SJSA1 (cell line): ENCODE results near the gene F11R. TPM values are rescaled to one million over a fixed set of nuclear protein-coding genes. Genes with fewer than 3 reads are reported as not detected.

Source experiments
- DNase-seq, 2 experiments: peaks; one replicate each; pipeline ENCODE4 v3.0.0-alpha.2; 2015 to 2020; ENCODE audit warnings: low spot score in 2 of 2, low read depth in 1 of 2
- H3K27ac ChIP-seq: fragments of 250-450 bp; sonication (Bioruptor Pico); 2 replicates; pipeline ENCODE4 v1.5.1; 2020; ENCODE audit warnings: mild to moderate bottlenecking, moderate library complexity
- H3K27me3 ChIP-seq: fragments of 250-450 bp; sonication (Bioruptor Pico); replicated peaks from 2 replicates; pipeline ENCODE4 v1.5.1; 2020; ENCODE audit warnings: mild to moderate bottlenecking, moderate library complexity
- H3K36me3 ChIP-seq: fragments of 250-450 bp; sonication (Bioruptor Pico); 2 replicates; pipeline ENCODE4 v1.5.1; 2020; ENCODE audit warnings: mild to moderate bottlenecking
- H3K4me1 ChIP-seq: fragments of 250-450 bp; sonication (Bioruptor Pico); replicated peaks from 2 replicates; pipeline ENCODE4 v1.6.1; 2021; ENCODE audit warnings: mild to moderate bottlenecking
- H3K4me3 ChIP-seq: fragments of 250-450 bp; sonication (Bioruptor Pico); 2 replicates; pipeline ENCODE4 v1.5.1; 2020; ENCODE audit warnings: mild to moderate bottlenecking
- H3K9me3 ChIP-seq: fragments of 250-450 bp; sonication (Bioruptor Pico); replicated peaks from 2 replicates; pipeline ENCODE4 v1.5.1; 2020; ENCODE audit warnings: mild to moderate bottlenecking
- total RNA-seq: library from RNA; depleted of rRNA; stranded (reverse); fragments of >200 nt; shearing (Covaris generic); gene quantifications from 2 replicates; pipeline ENCODE4 v1.2.3, GENCODE V29; 2014

Gene F11R
- total RNA-seq, 1 experiment from 2014 or later: 3.2 TPM

GRCh38 chr1:161013488-161014230 lies 7.3 kb downstream of the F11R start:
- no peaks in the 10 kb centered on the region for H3K27me3 ChIP-seq
- H3K4me3 ChIP-seq: no peak overlapping the region
- H3K27ac ChIP-seq: peak overlapping the region; percentile 75
- H3K4me1 ChIP-seq: peaks cover 16% of the 10 kb centered on the region
- no peaks in the 10 kb centered on the region for H3K9me3 ChIP-seq
- no peaks in the 10 kb centered on the region for H3K36me3 ChIP-seq
- no peak for DNase-seq

- no peaks in the 10 kb centered on the region for H3K36me3 ChIP-seq
- H3K4me3 ChIP-seq: no peak overlapping the region
- DNase-seq: peak; percentile 25 to 56
- H3K9me3 ChIP-seq: no peaks in the 10 kb centered on the region
- H3K27ac ChIP-seq: peak overlapping the region; percentile 75
- peaks cover 16% of the 10 kb centered on the region for H3K4me1 ChIP-seq
- no peaks in the 10 kb centered on the region for H3K27me3 ChIP-seq
Observed at GRCh38 chr1:161013131-161013487, 7.8 kb downstream of the F11R start.

- no peaks in the 10 kb centered on the region for H3K36me3 ChIP-seq
- no peaks in the 10 kb centered on the region for H3K9me3 ChIP-seq
- H3K4me1 ChIP-seq: peaks cover 16% of the 10 kb centered on the region
- H3K27me3 ChIP-seq: no peaks in the 10 kb centered on the region
- DNase-seq: no peak
- H3K27ac ChIP-seq: peak overlapping the region; percentile 75
- no peak overlapping the region for H3K4me3 ChIP-seq
Observed at GRCh38 chr1:161012420-161012819, 8.5 kb downstream of the F11R start.

- Histone ChIP-seq H3K9me3 (no peaks in the 10 kb centered on the region), H3K4me3 (no peak overlapping the region), H3K4me1 (peaks cover 16% of the 10 kb centered on the region), H3K36me3 (no peaks in the 10 kb centered on the region), H3K27ac (no peak overlapping the region), H3K27me3 (no peaks in the 10 kb centered on the region)
- DNase-seq: no peak
Observed at GRCh38 chr1:161009602-161010211, 11.2 kb downstream of the F11R start.

GRCh38 chr1:161008869-161009510 lies 12.0 kb downstream of the F11R start:
- Histone ChIP-seq H3K27ac (no peak overlapping the region), H3K4me1 (peaks cover 15% of the 10 kb centered on the region), H3K9me3 (no peaks in the 10 kb centered on the region), H3K27me3 (no peaks in the 10 kb centered on the region), H3K36me3 (no peaks in the 10 kb centered on the region), H3K4me3 (no peak overlapping the region)
- DNase-seq: no peak

- Histone ChIP-seq H3K27ac (no peak overlapping the region), H3K36me3 (no peaks in the 10 kb centered on the region), H3K9me3 (no peaks in the 10 kb centered on the region), H3K4me3 (no peak overlapping the region), H3K4me1 (no peaks in the 10 kb centered on the region), H3K27me3 (no peaks in the 10 kb centered on the region)
- no peak for DNase-seq
Observed at GRCh38 chr1:161007369-161007768, 13.6 kb downstream of the F11R start.

GRCh38 chr1:161006563-161006962 lies 14.4 kb downstream of the F11R start:
- H3K36me3 ChIP-seq: no peaks in the 10 kb centered on the region
- no peaks in the 10 kb centered on the region for H3K9me3 ChIP-seq
- no peaks in the 10 kb centered on the region for H3K4me1 ChIP-seq
- no peaks in the 10 kb centered on the region for H3K27me3 ChIP-seq
- H3K27ac ChIP-seq: no peak overlapping the region
- DNase-seq: no peak
- no peak overlapping the region for H3K4me3 ChIP-seq

- no peak for DNase-seq
- Histone ChIP-seq H3K9me3 (no peaks in the 10 kb centered on the region), H3K27me3 (no peaks in the 10 kb centered on the region), H3K4me1 (peaks cover 2% of the 10 kb centered on the region), H3K27ac (no peak overlapping the region), H3K36me3 (no peaks in the 10 kb centered on the region), H3K4me3 (no peak overlapping the region)
Observed at GRCh38 chr1:161001525-161001924, 19.4 kb downstream of the F11R start.

GRCh38 chr1:161000736-161001480 lies 20.0 kb downstream of the F11R start:
- H3K4me3 ChIP-seq: no peak overlapping the region
- H3K27ac ChIP-seq: no peak overlapping the region
- H3K36me3 ChIP-seq: no peaks in the 10 kb centered on the region
- no peaks in the 10 kb centered on the region for H3K27me3 ChIP-seq
- H3K9me3 ChIP-seq: no peaks in the 10 kb centered on the region
- DNase-seq: no peak
- H3K4me1 ChIP-seq: peaks cover 7% of the 10 kb centered on the region

- peaks cover 16% of the 10 kb centered on the region for H3K4me1 ChIP-seq
- H3K27ac ChIP-seq: no peak overlapping the region
- H3K36me3 ChIP-seq: no peaks in the 10 kb centered on the region
- no peaks in the 10 kb centered on the region for H3K27me3 ChIP-seq
- no peak for DNase-seq
- no peak overlapping the region for H3K4me3 ChIP-seq
- H3K9me3 ChIP-seq: no peaks in the 10 kb centered on the region
Observed at GRCh38 chr1:160999376-160999775, 21.6 kb downstream of the F11R start.

- DNase-seq: peak in 1 of 2 experiments; percentile 24
- Histone ChIP-seq H3K4me1 (peaks cover 16% of the 10 kb centered on the region), H3K27ac (no peak overlapping the region), H3K4me3 (no peak overlapping the region), H3K9me3 (no peaks in the 10 kb centered on the region), H3K27me3 (no peaks in the 10 kb centered on the region), H3K36me3 (no peaks in the 10 kb centered on the region)
Observed at GRCh38 chr1:160997323-160998038, 23.5 kb downstream of the F11R start.

- Histone ChIP-seq H3K9me3 (no peaks in the 10 kb centered on the region), H3K4me3 (no peak overlapping the region), H3K4me1 (peaks cover 16% of the 10 kb centered on the region), H3K27me3 (no peaks in the 10 kb centered on the region), H3K36me3 (no peaks in the 10 kb centered on the region), H3K27ac (peak overlapping the region; percentile 36)
- DNase-seq: peak in 1 of 2 experiments; percentile 45
Observed at GRCh38 chr1:160996178-160996577, 24.8 kb downstream of the F11R start.

- no peak for DNase-seq
- Histone ChIP-seq H3K36me3 (no peaks in the 10 kb centered on the region), H3K27me3 (no peaks in the 10 kb centered on the region), H3K9me3 (no peaks in the 10 kb centered on the region), H3K27ac (no peak overlapping the region), H3K4me3 (no peak overlapping the region), H3K4me1 (peaks cover 25% of the 10 kb centered on the region)
Observed at GRCh38 chr1:160993544-160994193, 27.3 kb downstream of the F11R start.
